ENCODE measurements around the gene CORIN.

The CORIN gene

GRCh38 chr4:47675806-47676205, 162.1 kb downstream of the CORIN start:
- DNase-seq, result no peak

DNA sequence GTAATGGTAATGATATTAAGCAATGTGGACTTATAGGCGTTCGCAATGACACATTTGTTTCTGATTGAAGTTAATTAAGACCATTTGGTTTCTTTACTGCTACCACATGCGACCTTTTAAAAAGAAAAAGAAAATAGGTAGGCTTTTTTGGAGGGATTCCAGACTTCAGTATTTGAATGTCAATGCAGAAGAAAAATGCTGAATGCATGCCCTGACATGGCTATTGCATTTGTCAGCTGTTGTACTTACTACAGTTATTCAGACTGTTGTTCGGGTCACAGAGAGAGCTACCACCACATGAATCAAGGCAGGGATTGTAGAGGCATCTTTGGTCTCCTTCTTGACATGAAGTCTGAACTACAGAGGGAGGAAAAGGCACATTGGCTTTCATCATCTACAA, 163.7 kb downstream of the CORIN start:
- DNase-seq, result no peak

- DNase-seq, result no peak
Measured at GRCh38 chr4:47672696-47673095, 165.2 kb downstream of the CORIN start.

DNA sequence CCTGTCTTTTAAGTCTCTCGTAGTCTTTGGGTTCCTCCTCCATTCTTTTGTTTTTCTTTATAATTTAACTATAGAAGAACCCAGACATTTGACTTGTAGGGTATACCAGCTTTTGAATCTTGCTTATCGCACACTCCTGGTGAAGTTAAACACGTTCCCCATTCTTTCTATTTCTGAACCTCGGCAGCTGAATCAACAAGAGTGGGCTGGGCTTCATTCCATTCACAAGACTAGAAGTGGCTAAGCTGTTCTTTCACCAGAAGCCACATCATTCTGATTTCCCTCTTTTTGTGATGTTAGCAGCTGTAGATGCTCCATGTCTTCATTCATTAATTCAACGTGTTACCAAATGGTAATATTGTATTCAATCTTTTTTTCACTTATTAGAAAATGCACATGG, 167.9 kb downstream of the CORIN start:
- DNase-seq, result no peak

DNA sequence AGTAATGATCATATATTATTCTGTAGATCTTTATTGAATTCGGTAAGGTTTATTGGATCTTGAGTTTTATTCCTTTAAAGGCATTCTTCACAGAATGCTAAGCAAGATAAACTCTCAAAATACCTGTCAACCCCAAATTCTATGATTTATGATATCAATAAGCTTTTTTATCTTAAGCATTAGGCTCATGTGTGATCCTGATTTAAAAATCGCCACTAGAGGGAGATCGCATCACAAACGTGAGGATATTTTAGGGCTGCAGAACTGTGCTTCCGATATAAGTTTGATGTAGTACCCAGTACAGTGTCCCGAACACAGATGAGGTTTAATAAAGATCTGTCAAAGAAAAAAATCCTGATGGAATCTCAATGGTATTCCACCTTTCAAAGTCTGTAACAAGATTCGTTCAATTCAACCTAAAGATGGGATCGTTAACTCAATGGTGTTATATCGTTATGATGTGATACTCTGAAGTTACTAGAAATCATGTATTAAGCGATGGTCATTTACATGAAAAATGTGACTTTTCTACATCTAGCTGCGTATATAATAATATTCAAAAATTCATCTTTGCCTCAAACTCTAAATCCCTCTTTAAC, 169.0 kb downstream of the CORIN start:
- no peak for DNase-seq

GRCh38 chr4:47668256-47668655, 169.6 kb downstream of the CORIN start:
- no peak for DNase-seq

DNA sequence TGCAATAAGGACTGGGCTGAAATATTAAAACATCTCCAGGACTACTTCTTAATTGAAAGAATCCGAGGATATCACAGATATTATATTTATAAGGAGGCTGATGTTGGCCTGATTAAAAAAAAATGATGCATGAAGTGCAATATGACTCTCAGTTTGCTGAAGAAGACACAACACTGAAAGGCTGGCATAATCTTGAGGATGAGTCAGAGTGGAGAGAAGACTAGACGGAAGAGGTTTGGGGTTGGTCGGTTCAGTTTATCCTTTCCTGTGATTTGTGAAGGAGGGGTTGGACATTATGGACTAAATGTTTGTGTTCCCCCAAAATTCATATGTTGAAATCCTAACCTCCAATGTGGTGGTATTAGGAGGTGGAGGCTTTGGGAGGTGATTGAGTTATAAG, 170.3 kb downstream of the CORIN start:
- no peak for DNase-seq

GRCh38 chr4:47664051-47664826, 173.6 kb downstream of the CORIN start:
- DNase-seq, result no peak

GRCh38 chr4:47662975-47663374, 174.9 kb downstream of the CORIN start:
- DNase-seq, result no peak

DNA sequence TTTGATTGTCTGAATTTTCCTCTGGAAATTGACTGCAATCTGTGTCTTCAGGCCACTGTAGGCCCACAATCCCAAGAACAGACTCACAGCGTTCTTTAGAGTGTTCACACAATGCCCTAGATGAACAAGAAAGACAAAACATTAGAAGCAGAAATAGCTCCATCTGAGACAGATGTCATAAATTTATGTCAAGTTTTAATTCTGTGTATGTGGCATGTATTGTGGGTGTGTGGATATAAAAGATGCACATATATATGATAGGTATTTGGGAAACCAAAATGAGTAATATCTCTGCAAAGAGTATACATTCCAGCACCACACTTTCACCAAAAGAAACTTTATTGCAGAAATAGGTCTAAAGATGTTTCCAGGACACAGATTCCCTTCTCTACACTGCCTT, 176.1 kb downstream of the CORIN start:
- DNase-seq, result no peak

DNA sequence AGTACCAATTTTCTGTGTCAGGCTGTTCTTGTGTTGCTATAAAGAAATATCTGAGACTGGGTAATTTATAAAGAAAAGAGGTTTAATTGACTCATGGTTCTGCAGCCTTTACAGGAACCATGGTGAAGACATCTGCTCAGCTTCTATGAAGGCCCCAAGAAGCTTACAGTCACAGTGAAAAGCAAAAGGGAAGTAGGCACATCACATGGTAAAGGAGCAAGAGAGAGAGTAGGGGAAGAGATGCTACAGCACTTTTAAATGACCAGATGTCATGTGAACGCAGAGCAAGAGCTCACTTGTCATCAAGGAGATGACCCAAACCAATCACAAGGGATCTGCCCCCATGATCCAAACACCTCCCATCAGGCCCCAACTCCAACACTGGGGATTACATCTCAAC, 178.5 kb downstream of the CORIN start:
- no peak for DNase-seq

- no peak for DNase-seq
Measured at GRCh38 chr4:47654972-47655693, 182.7 kb downstream of the CORIN start.

- no peak for DNase-seq
Measured at GRCh38 chr4:47652092-47652491, 185.8 kb downstream of the CORIN start.

DNA sequence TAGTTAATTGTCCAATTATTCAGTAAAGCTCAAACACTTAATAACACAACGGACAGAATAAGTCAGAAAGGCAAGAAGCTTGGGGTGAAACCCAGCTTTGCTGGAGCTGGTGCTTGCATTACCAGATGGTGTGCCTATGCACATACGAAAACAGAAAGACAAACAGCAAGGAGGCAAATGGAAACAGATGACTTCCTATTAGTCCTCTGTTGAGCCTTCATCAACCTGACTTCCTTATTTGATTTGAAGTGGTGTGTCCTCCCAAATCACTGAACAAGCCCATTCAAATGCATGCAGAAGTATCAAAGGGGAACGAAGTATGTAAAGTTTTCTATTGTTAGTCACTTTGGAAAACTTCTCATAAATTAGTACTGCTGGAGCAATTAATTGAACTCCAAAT, 186.6 kb downstream of the CORIN start:
- DNase-seq, result no peak

DNA sequence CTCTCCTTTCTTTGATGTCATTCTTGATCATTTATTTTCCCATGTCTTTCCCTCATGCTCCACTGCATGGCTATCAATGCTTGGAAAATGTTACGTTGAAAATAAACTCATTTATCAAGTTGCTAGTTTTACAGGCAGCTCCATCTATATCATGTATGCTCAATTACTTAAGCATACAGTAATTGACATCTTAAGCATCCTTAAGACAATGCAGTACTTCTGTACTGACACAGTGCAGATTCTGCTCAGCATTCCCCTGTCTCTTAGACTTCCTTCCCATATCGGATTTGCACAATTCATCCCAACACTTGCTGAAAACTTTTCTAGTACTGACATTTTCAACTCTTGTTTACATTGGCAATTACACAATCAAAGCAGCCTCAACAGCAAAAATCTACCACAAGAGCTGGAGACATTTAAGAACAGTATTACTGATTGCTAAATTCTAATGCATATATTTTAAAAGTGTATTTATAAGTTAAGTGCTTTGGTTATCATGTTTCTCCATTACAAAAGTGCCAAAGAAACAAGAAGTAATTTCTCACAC, 187.2 kb downstream of the CORIN start:
- DNase-seq, result no peak

DNA sequence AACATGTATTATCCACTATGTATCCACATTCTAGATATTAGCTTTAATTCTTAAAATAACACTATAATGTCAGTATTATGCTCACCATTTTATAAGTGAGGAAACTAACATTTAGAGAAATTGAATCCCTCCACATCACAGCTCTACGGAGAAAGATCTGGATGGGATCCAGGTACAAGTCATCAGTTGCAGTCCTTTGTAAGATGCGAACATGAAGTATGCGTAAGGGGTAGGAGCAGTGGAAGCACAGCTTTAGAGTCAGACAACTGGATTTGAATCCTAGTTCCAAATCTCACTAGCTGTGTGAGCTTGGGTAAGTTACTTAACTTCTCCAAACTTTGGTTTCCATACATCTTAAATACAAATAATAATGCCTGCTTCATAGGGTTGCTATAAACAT, 190.3 kb downstream of the CORIN start:
- no peak for DNase-seq

- DNase-seq, result no peak
Measured at GRCh38 chr4:47647029-47647428, 190.8 kb downstream of the CORIN start.

DNA sequence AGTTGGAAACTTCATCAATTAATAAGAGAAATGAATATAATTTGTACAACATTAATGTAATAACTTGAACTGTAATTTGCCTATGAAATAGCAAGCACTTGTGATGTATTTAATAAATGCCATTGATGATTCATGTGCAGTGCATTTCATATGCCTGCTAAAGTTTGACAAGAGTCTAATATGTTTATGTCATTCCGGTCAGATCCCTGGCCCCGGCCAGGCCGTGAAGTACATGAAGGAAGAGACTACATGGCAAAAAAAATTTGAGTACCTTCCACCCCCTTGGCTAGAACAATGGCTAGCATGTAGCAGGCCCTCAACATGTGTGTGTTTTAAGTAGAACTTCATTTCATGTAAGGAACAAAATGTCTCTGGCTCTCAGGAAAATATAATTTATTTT, 191.5 kb downstream of the CORIN start:
- no peak for DNase-seq

- DNase-seq, result no peak
Measured at GRCh38 chr4:47643845-47644244, 194.0 kb downstream of the CORIN start.

DNA sequence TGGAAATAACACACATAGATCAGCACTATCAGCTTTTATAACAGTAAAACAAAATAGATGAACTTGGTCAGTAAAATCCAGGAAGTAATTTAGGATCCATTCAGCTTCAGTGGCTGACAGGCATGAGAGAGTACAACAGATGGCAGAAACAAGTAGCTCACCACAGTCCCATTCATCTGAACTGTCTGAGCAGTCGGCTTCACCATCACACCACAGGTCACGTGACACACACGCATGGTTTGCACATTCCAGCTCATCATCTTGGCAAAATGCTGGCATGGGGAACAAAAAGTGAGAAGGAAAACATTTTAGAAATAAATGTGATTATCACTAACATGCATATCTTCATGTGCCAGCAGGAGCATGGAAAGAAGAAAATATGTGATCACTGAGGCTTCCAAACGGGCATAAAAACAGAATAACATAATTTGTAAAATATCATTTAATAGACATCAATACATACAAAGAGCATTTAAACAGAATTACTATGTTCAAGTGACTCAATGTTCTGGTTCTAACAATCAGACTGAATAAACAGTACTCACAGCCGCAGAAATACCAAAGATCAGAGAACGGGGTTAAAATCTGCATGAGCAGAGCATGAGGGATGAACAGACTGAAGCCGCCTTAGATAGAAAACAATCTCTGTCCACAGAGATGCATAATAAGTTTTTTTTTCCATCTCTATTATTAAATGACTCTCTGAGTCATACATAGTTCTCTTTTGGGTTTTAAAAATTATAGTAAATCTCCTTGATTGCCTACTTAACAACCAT, 194.7 kb downstream of the CORIN start:
- DNase-seq, result no peak

DNA sequence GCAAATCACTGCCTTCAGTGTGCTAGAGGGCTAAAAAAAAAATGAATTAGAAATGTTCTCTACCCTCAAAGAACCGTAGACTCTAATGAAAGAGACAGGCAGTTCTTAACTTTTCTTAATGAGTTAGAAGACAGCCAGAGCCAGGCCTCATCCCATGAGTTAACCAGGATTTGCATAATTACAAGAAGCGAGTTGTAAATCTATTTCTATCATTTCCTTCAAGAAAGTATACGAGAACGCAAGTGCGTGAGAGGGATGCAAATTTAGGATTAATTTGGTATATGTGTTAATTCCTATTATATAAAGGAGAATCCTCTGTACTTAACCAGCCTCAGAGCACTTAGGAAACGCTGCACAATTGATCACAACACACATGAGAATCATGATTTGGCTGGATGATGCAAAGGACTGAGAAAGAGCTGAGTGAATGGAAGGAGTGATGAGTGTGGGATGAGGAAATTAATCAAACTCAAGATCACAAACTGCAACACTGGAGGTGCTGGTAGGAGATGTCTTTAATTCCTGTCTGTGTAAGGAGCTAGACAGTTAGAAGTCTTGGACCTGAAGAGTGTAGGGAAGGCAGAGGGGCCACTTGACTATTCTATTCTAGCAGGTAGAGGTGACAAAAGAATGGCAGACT, 195.6 kb downstream of the CORIN start:
- no peak for DNase-seq

DNA sequence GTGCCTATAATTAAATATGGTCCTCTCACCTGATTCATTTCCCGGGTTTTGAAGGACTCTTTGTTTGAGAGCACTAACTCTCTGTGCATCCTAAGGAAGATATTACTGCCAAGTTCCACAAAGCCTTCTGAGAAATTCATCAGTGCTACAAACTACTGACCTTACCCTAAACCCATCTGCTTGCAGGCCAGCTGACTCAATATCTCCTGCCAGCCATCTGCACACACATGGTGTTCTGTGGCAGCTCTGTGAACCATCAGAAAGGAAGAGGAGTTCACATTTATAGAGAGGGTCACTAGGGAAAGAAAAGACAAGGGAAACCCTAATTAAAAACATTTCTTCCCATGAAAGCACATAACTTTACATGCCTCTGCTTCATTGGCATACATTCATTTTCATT, 196.1 kb downstream of the CORIN start:
- no peak for DNase-seq

DNA sequence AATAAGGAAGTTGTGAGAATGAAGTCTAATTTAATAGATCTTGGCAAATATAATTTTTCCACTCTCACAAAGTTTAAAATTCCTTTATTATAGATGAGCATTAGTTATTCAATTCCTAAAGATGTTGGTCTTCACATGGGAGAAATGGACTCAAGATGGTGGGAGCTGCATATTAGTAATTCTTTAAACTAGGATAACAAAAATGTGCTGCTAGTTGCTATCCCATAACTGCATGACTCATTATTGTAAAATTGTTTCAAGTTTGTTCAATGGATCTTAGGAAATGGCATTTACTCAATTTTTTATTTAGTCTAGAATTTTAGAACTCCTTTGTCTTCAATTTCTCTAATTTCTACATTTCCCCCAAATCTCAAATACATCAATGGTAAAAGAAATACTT, 197.0 kb downstream of the CORIN start:
- no peak for DNase-seq
